ENCODE data around the gene SSR3. TPM values are rescaled to one million over a fixed set of nuclear protein-coding genes. Genes with fewer than 3 reads are reported as not detected.

SSR3 gene
- total and polyA plus RNA-seq, 2 of the 8 experiments (the other 6 are each of a cell fraction or from before 2014, with no cell fraction given), result 92.7 to 208 TPM

- H4K20me1 ChIP-seq (replicated peaks in 1 of 2; ENCODE audit: control insufficient read depth in 1 of 2, insufficient read depth in 2 of 2, low read length in 2 of 2), result no peaks in the 10 kb centered on the region
- no peak overlapping the region for H4K5ac ChIP-seq (ENCODE audit: insufficient read length, low read depth, low read length)
- no peak overlapping the region for H2BK120ac ChIP-seq (replicated peaks; ENCODE audit: low read depth, low read length)
- no peak overlapping the region for H4K8ac ChIP-seq (ENCODE audit: extremely low read depth, insufficient read depth, low read length)
- H2AFZ ChIP-seq (ENCODE audit: low read length), result no peak overlapping the region
- ChIA-PET CTCF (ENCODE audit: partially characterized antibody) (interaction anchor here (0.6 to 1.5 kb wide), 4 partner anchors 81 to 1088 kb away, joined by 3 to 8 read pairs (median 3); no protein-coding TSS in a partner anchor), POLR2A (ENCODE audit: partially characterized antibody) (no interaction called here)
- no peak overlapping the region for H2BK20ac ChIP-seq (ENCODE audit: low read length)
- H3K27ac ChIP-seq (ENCODE audit: low read depth, low read length), result no peak overlapping the region
- WGBS, 2 experiments (ENCODE audit: extremely low coverage in 1 of 2, insufficient coverage in 1 of 2, insufficient read length in 1 of 2, insufficient replicate concordance in 2 of 2, low coverage in 1 of 2, low lambda C conversion rate in 2 of 2, missing lambda C conversion rate in 1 of 2), result 94% methylated on average over 3 of the region's 3 CpGs; no CpG with 5 or more reads in 1 of the 2 experiments
- no peak overlapping the region for H2BK12ac ChIP-seq (ENCODE audit: low read depth, low read length)
- no peak overlapping the region for H4K91ac ChIP-seq (replicated peaks; ENCODE audit: insufficient read length, low read length)
- DNase-seq (ENCODE audit: low read depth in 1 of 2, low spot score in 2 of 2) (no peak), FAIRE-seq (no peak)
- H3K4me1 ChIP-seq (replicated peaks in 1 of 4; ENCODE audit: control insufficient read depth in 3 of 4, insufficient read depth in 4 of 4, low read length in 3 of 4), result peaks cover 0 to 3% (median under 1%) of the 10 kb centered on the region in 4 experiments; a peak in 2 of 7 replicates
- no peaks in the 10 kb centered on the region for H3K9me3 ChIP-seq (ENCODE audit: insufficient read depth in 2 of 2, low read depth in 1 of 2, low read length in 1 of 2)
- H3K79me2 ChIP-seq (ENCODE audit: control insufficient read depth in 1 of 2, insufficient read depth in 2 of 2, low read length in 2 of 2), result no peaks in the 10 kb centered on the region
- H3K27me3 ChIP-seq (replicated peaks in 1 of 4; ENCODE audit: control insufficient read depth in 3 of 4, extremely low read depth in 1 of 4, insufficient read depth in 3 of 4, low read length in 3 of 4), result no peaks in the 10 kb centered on the region
- H3K56ac ChIP-seq (replicated peaks; ENCODE audit: insufficient read length, low read depth, low read length), result no peak overlapping the region
- no peak overlapping the region for H3K4me2 ChIP-seq (ENCODE audit: insufficient read depth in 1 of 2, low read depth in 2 of 2, low read length in 2 of 2)
- no peak overlapping the region for H3K14ac ChIP-seq (ENCODE audit: insufficient read length)
- no peak overlapping the region for H2BK5ac ChIP-seq (ENCODE audit: low read depth, low read length)
- no peaks in the 10 kb centered on the region for H3K79me1 ChIP-seq (ENCODE audit: low read depth, low read length)
- no peaks in the 10 kb centered on the region; the same call in 1 of the 2 replicates for H3K23me2 ChIP-seq (ENCODE audit: low read depth, low read length)
- no peak overlapping the region for H3K18ac ChIP-seq (ENCODE audit: extremely low read depth, low read length)
- no peak overlapping the region for H3K9ac ChIP-seq (replicated peaks in 1 of 4; ENCODE audit: extremely low read depth in 1 of 4, low read depth in 3 of 4, low read length in 3 of 4)
- H3K23ac ChIP-seq (ENCODE audit: insufficient read length), result no peak overlapping the region
- H2AK5ac ChIP-seq (ENCODE audit: low read depth, low read length), result no peak overlapping the region
- no peak overlapping the region for H3K4ac ChIP-seq (replicated peaks; ENCODE audit: insufficient read length, low read depth, low read length)
- no peak overlapping the region for H2BK15ac ChIP-seq (ENCODE audit: low read length)
- no peak overlapping the region for H3K4me3 ChIP-seq (ENCODE audit: extremely low read depth in 1 of 4, insufficient read depth in 2 of 4, low read depth in 3 of 4, low read length in 4 of 4)
- TF ChIP-seq TBP (IDR thresholded peaks at IDR 0.05; ENCODE audit: low read depth, low read length) (no peak), PHF8 (conservative IDR thresholded peaks at IDR 0.05; ENCODE audit: low read depth, low read length) (no peak), NRF1 (IDR thresholded peaks at IDR 0.05; ENCODE audit: low read depth, low read length) (no peak), CBX5 (IDR thresholded peaks at IDR 0.05; ENCODE audit: low read depth, low read length) (no peak), JUND (IDR thresholded peaks at IDR 0.05; ENCODE audit: low read length) (no peak), TCF12 (IDR thresholded peaks at IDR 0.05; ENCODE audit: low read depth, low read length) (no peak), EGR1 (IDR thresholded peaks at IDR 0.05; ENCODE audit: borderline replicate concordance, low read depth, low read length) (no peak), RBBP5 (IDR thresholded peaks at IDR 0.05; ENCODE audit: borderline replicate concordance, low read depth, low read length) (no peak), RAD21 (IDR thresholded peaks at IDR 0.05 in 1 of 2, conservative IDR thresholded peaks at IDR 0.05 in 1 of 2; ENCODE audit: low read depth in 2 of 2, low read length in 2 of 2) (no peak)
- H3K36me3 ChIP-seq (ENCODE audit: control insufficient read depth in 2 of 4, insufficient read depth in 4 of 4, low read length in 3 of 4), result no peaks in the 10 kb centered on the region
Measured at GRCh38 chr3:156575641-156576040, 20.7 kb upstream of the SSR3 start.
